ENCODE data around the gene FGR.

DNA sequence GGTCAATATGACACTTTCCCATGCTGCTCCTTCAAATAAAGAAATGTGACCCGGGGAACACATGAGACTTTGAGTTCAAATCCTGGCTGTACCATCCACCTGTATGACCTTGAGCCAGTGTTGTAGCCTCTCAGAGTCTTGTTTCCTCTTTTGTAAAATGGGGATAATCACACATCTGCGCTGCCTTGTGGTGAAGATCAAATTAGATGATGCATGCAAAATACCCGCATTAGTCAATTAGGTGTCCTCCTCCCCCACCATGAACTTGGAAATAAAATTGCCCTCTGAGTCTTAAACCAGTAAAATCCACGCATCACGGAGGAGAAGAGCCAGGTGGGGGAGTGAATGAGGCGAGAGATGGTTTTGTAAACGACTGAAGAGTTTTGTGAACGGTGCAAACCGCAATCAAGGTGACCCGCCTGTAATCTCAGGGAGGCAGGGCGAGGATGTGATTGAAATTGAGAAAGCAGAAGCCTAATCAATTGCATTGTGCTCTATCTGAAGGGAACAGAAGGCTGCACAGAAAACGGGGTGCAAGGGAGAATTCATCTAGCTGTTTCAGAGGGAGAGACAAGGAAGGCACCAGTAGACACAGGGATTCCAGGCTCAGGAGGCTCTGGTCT is 25.3 kb downstream of the FGR start:
- TF ChIP-seq, protein P1, sequence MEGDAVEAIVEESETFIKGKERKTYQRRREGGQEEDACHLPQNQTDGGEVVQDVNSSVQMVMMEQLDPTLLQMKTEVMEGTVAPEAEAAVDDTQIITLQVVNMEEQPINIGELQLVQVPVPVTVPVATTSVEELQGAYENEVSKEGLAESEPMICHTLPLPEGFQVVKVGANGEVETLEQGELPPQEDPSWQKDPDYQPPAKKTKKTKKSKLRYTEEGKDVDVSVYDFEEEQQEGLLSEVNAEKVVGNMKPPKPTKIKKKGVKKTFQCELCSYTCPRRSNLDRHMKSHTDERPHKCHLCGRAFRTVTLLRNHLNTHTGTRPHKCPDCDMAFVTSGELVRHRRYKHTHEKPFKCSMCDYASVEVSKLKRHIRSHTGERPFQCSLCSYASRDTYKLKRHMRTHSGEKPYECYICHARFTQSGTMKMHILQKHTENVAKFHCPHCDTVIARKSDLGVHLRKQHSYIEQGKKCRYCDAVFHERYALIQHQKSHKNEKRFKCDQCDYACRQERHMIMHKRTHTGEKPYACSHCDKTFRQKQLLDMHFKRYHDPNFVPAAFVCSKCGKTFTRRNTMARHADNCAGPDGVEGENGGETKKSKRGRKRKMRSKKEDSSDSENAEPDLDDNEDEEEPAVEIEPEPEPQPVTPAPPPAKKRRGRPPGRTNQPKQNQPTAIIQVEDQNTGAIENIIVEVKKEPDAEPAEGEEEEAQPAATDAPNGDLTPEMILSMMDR (IDR thresholded peaks at IDR 0.05): no peak
- no peak for TF ChIP-seq POLR2A (IDR thresholded peaks at IDR 0.05)

Measured in adrenal gland (tissue), 5 donors.